SK-N-MC (cell line): ENCODE measurements around the gene EXOC3.

ENCODE experiments used
- EZH2 ChIP-seq: fragments of 200-600 bp; sonication (generic); IDR thresholded peaks from one replicate; pipeline ENCODE4 v1.6.1; 2017; ENCODE audit warnings: antibody characterized with exemption
- FOXP2 ChIP-seq: optimal IDR thresholded peaks from 2 replicates; pipeline ENCODE3; 2011; ENCODE audit warnings: mild to moderate bottlenecking, moderate library complexity; ENCODE audit not compliant: insufficient read depth; ENCODE audit errors: extremely low read length, control extremely low read depth
- POLR2AphosphoS5 ChIP-seq: IDR thresholded peaks from 2 replicates; pipeline ENCODE4 v1.6.1; 2012; ENCODE audit warnings: mild to moderate bottlenecking, low read depth, low read length, borderline replicate concordance

DNA sequence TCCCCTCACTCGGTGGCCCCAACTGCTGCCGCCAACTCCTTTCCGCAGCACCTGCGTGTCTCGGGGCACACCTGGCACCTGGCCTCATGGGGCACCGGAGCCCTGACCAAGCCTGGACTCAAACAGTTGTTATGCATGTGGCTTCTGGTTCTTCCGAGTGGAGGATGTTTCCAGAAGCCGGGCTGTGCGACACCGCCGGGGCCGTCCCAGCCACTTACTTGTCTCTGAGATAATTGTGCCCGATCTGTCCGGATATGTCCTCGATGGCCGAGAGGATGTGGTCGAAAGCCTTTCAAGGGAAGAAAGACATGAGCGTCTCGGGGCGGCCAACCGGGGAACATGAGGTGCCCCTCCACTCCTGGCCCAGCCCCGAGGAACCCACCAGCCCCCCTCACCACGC lies 38.4 kb downstream of the EXOC3 start:
- TF ChIP-seq EZH2, result no peak
- no peak for TF ChIP-seq POLR2AphosphoS5
- no peak for TF ChIP-seq FOXP2
